H9 (cell line): Measurements from ENCODE around the gene TNFRSF18. TPM values are rescaled to one million over a fixed set of nuclear protein-coding genes. Genes with fewer than 3 reads are reported as not detected.

Experiments used
- DNase-seq: peaks from one replicate; pipeline ENCODE4 v3.0.0-alpha.2; 2017
- H2AFZ ChIP-seq: one replicate; pipeline ENCODE4 v1.6.1; 2013; ENCODE audit warnings: mild to moderate bottlenecking, low read length, control low read depth, moderate library complexity
- H2AK5ac ChIP-seq: 2 replicates; pipeline ENCODE4 v1.6.1; 2013; ENCODE audit warnings: low read length, control low read depth, mixed read lengths; ENCODE audit not compliant: insufficient read length
- H2BK120ac ChIP-seq: one replicate; pipeline ENCODE4 v1.6.1; 2013; ENCODE audit warnings: low read depth, mild to moderate bottlenecking, low read length, control low read depth, inconsistent platforms; ENCODE audit not compliant: poor library complexity, severe bottlenecking
- H2BK12ac ChIP-seq: 2 replicates; pipeline ENCODE4 v1.6.1; 2013; ENCODE audit warnings: low read length, control low read depth, mixed read lengths, low read depth; ENCODE audit not compliant: insufficient read length
- H2BK15ac ChIP-seq: 2 replicates; pipeline ENCODE4 v1.6.1; 2013; ENCODE audit warnings: low read depth, low read length, control low read depth
- H2BK20ac ChIP-seq: one replicate; pipeline ENCODE4 v1.6.1; 2013; ENCODE audit warnings: low read depth, mild to moderate bottlenecking, low read length, control low read depth, inconsistent platforms; ENCODE audit not compliant: poor library complexity, severe bottlenecking
- H2BK5ac ChIP-seq: 2 replicates; pipeline ENCODE4 v1.6.1; 2013; ENCODE audit warnings: low read length, control low read depth, mixed read lengths; ENCODE audit not compliant: insufficient read length
- H3K14ac ChIP-seq: 2 replicates; pipeline ENCODE4 v1.6.1; 2013; ENCODE audit warnings: low read length, control low read depth; ENCODE audit not compliant: insufficient read depth
- H3K18ac ChIP-seq: 2 replicates; pipeline ENCODE4 v1.6.1; 2013; ENCODE audit warnings: low read depth, mild to moderate bottlenecking, mixed read lengths, low read length, control low read depth; ENCODE audit not compliant: insufficient read length
- H3K23ac ChIP-seq: 2 replicates; pipeline ENCODE4 v1.6.1; 2013; ENCODE audit warnings: low read length, control low read depth, mixed read lengths, low read depth; ENCODE audit not compliant: insufficient read length
- H3K23me2 ChIP-seq: 2 replicates; pipeline ENCODE4 v1.6.1; 2013; ENCODE audit warnings: low read depth, mild to moderate bottlenecking, mixed read lengths, low read length, control low read depth; ENCODE audit not compliant: insufficient read length, poor library complexity, severe bottlenecking
- H3K27ac ChIP-seq: 2 replicates; pipeline ENCODE4 v1.5.1; 2013; ENCODE audit warnings: low read length, control low read depth, mixed read lengths, low read depth; ENCODE audit not compliant: insufficient read length
- H3K27me3 ChIP-seq: 2 replicates; pipeline ENCODE4 v1.6.1; 2013; ENCODE audit warnings: low read length, control low read depth, inconsistent platforms; ENCODE audit not compliant: insufficient read depth
- H3K4ac ChIP-seq: 2 replicates; pipeline ENCODE4 v1.6.1; 2013; ENCODE audit warnings: low read depth, mild to moderate bottlenecking, control low read depth, inconsistent platforms, low read length, moderate library complexity
- H3K4me1 ChIP-seq: 2 replicates; pipeline ENCODE4 v1.6.1; 2013; ENCODE audit warnings: low read length, control low read depth, inconsistent platforms; ENCODE audit not compliant: insufficient read depth
- H3K4me2 ChIP-seq: 2 replicates; pipeline ENCODE4 v1.6.1; 2013; ENCODE audit warnings: low read length, control low read depth, mixed read lengths; ENCODE audit not compliant: insufficient read length, insufficient read depth
- H3K56ac ChIP-seq: 2 replicates; pipeline ENCODE4 v1.6.1; 2013; ENCODE audit warnings: low read depth, mild to moderate bottlenecking, mixed read lengths, low read length, control low read depth; ENCODE audit not compliant: insufficient read length
- H3K79me1 ChIP-seq: 2 replicates; pipeline ENCODE4 v1.6.1; 2013; ENCODE audit warnings: low read depth, mild to moderate bottlenecking, moderate library complexity, low read length, control low read depth, inconsistent platforms; ENCODE audit not compliant: insufficient read depth, poor library complexity, severe bottlenecking
- H3K79me2 ChIP-seq: 2 replicates; pipeline ENCODE4 v1.6.1; 2013; ENCODE audit warnings: low read length, control low read depth, inconsistent platforms; ENCODE audit not compliant: insufficient read depth
- H3K9ac ChIP-seq: 2 replicates; pipeline ENCODE4 v1.6.1; 2013; ENCODE audit warnings: low read length, control low read depth, mixed read lengths; ENCODE audit not compliant: insufficient read length; ENCODE audit errors: extremely low read depth
- H3K9me3 ChIP-seq: one replicate; pipeline ENCODE4 v1.6.1; 2013; ENCODE audit warnings: low read depth, low read length, inconsistent platforms; ENCODE audit not compliant: control insufficient read depth
- H3T11ph ChIP-seq: one replicate; pipeline ENCODE4 v1.6.1; 2013; ENCODE audit warnings: mild to moderate bottlenecking, low read length, control low read depth, inconsistent platforms
- H4K20me1 ChIP-seq: one replicate; pipeline ENCODE4 v1.6.1; 2013; ENCODE audit not compliant: control insufficient read depth, insufficient read length, insufficient read depth
- H4K5ac ChIP-seq: 2 replicates; pipeline ENCODE4 v1.6.1; 2013; ENCODE audit warnings: low read depth, mild to moderate bottlenecking, mixed read lengths, low read length, control low read depth; ENCODE audit not compliant: insufficient read length
- H4K8ac ChIP-seq: replicated peaks from 2 replicates; pipeline ENCODE4 v1.6.1; 2013; ENCODE audit warnings: low read length, control low read depth, mixed read lengths, low read depth; ENCODE audit not compliant: insufficient read length
- H4K91ac ChIP-seq: 2 replicates; pipeline ENCODE4 v1.6.1; 2013; ENCODE audit warnings: low read depth, mild to moderate bottlenecking, moderate library complexity, mixed read lengths, low read length, control low read depth; ENCODE audit not compliant: insufficient read length
- H3K27ac Mint-ChIP-seq, 3 experiments: 2 replicates in 2 of 3; 3 replicates in 1 of 3; pipeline ENCODE4 v1.8.0; 2020 to 2021; ENCODE audit warnings: mixed read lengths in 3 of 3, mild to moderate bottlenecking in 1 of 3, moderate library complexity in 1 of 3
- H3K27me3 Mint-ChIP-seq: 2 replicates; pipeline ENCODE4 v1.8.0; 2021; ENCODE audit warnings: low read depth, mild to moderate bottlenecking, moderate library complexity, mixed read lengths
- H3K36me3 Mint-ChIP-seq, 3 experiments: 2 replicates in 2 of 3; 3 replicates in 1 of 3; pipeline ENCODE4 v1.8.0; 2020 to 2021; ENCODE audit warnings: low read depth in 3 of 3, mixed read lengths in 3 of 3; ENCODE audit not compliant: insufficient read depth in 1 of 3
- H3K4me1 Mint-ChIP-seq, 2 experiments: 2 replicates each; pipeline ENCODE4 v1.8.0; 2020; ENCODE audit warnings: mixed read lengths in 2 of 2
- H3K4me3 Mint-ChIP-seq, 2 experiments: 2 replicates in 1 of 2; 3 replicates in 1 of 2; pipeline ENCODE4 v1.8.0; 2020 to 2021; ENCODE audit warnings: mild to moderate bottlenecking in 2 of 2, mixed read lengths in 2 of 2, moderate library complexity in 1 of 2
- H3K9me3 Mint-ChIP-seq, 2 experiments: 2 replicates in 1 of 2; 3 replicates in 1 of 2; pipeline ENCODE4 v1.8.0; 2020; ENCODE audit warnings: mild to moderate bottlenecking in 2 of 2, mixed read lengths in 2 of 2, moderate library complexity in 1 of 2
- WGBS: extraction: QIAGEN DNeasy Blood & Tissue Kit; methylation state at CpG from one replicate; pipeline ENCODE4 v1.1.7; 2013; ENCODE audit warnings: missing lambda C conversion rate, low lambda C conversion rate, mixed read lengths; ENCODE audit not compliant: insufficient read length; ENCODE audit errors: extremely low coverage; 5-methylcytosine and 5-hydroxymethylcytosine counted together
- total RNA-seq: library from RNA; stranded (reverse); gene quantifications from 2 replicates; pipeline ENCODE4 v1.2.1, GENCODE V29; 2021
- TF ChIP-seq, protein P1 (sequence below): fragments of 200-600 bp; sonication (generic); conservative IDR thresholded peaks from 3 replicates; pipeline ENCODE4 v1.8.0; 2021; ENCODE audit warnings: antibody characterized with exemption, mild to moderate bottlenecking

TNFRSF18 gene
- total RNA-seq, 1 experiment from 2014 or later: 2.0 TPM

DNA sequence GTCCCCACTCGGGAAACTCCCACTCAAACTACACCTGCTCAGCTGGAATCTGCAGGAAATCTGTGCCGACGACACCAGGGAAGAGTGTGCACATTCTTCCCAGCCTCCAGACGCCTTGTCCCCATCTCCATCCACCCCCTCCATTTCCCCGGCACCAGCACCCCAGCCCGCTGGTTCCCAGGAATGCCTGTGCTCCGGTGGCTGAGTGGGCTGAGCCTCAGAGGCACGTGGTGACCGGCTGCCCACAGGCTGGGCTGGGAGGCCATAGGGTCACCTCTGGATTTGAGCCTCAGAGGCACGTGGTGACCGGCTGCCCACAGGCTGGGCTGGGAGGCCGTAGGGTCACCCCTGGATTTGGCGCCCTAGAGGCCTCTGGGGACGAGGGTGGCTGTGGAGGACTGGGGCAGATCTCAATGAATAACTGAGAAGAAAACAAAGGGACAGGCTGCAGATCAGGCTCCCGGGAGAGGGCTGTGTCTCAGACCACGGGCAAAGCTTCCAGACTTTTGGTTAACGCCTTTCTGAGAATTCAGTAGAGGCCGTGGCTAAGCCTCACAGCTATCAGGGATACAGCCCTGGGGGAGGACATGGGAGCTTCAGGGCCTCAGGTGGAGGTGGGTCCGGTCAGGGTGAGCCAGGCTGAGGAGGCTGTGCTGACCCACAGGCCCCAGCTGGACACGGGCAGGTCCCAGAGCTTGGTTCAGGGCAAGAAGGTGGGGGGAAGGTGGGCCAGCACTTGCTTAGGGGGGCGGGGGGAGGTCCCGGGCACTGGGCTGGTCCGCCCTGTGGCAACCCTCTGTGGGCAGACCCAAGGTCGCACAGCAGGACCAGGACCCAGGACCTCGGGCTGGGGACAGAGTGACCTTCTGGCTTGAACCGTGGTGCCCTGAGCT lies 50.0 kb downstream of the TNFRSF18 start:
- H4K91ac ChIP-seq: no peak overlapping the region
- H3K4me1 ChIP-seq: no peaks in the 10 kb centered on the region
- H3K56ac ChIP-seq: no peak overlapping the region
- Mint-ChIP-seq H3K4me3 (peak overlapping the region; percentile 22 to 53; a peak in 3 of 5 replicates), H3K27ac (no peak overlapping the region; a peak in 1 of 7 replicates), H3K36me3 (peaks cover 6 to 20% (median 18%) of the 10 kb centered on the region in 3 experiments; a peak in 6 of 7 replicates), H3K9me3 (peaks cover 29 to 36% of the 10 kb centered on the region in 2 experiments), H3K4me1 (peaks cover 0 to 6% of the 10 kb centered on the region in 2 experiments; a peak in 3 of 4 replicates), H3K27me3 (peaks cover 43% of the 10 kb centered on the region)
- TF ChIP-seq, protein P1, sequence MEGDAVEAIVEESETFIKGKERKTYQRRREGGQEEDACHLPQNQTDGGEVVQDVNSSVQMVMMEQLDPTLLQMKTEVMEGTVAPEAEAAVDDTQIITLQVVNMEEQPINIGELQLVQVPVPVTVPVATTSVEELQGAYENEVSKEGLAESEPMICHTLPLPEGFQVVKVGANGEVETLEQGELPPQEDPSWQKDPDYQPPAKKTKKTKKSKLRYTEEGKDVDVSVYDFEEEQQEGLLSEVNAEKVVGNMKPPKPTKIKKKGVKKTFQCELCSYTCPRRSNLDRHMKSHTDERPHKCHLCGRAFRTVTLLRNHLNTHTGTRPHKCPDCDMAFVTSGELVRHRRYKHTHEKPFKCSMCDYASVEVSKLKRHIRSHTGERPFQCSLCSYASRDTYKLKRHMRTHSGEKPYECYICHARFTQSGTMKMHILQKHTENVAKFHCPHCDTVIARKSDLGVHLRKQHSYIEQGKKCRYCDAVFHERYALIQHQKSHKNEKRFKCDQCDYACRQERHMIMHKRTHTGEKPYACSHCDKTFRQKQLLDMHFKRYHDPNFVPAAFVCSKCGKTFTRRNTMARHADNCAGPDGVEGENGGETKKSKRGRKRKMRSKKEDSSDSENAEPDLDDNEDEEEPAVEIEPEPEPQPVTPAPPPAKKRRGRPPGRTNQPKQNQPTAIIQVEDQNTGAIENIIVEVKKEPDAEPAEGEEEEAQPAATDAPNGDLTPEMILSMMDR: no peak
- no peak overlapping the region for H3K4ac ChIP-seq
- H3K14ac ChIP-seq: no peak overlapping the region; the same call in 1 of the 2 replicates
- no peak for DNase-seq
- H2BK120ac ChIP-seq: no peak overlapping the region
- no peaks in the 10 kb centered on the region for H3K79me1 ChIP-seq
- H4K5ac ChIP-seq: no peak overlapping the region
- H3T11ph ChIP-seq: no peak overlapping the region
- no peak overlapping the region for H2BK15ac ChIP-seq
- no peak overlapping the region for H3K9ac ChIP-seq
- no peaks in the 10 kb centered on the region for H3K9me3 ChIP-seq
- H2BK5ac ChIP-seq: no peak overlapping the region
- no peak overlapping the region for H2AFZ ChIP-seq
- no peak overlapping the region for H3K23ac ChIP-seq
- no peak overlapping the region for H3K27ac ChIP-seq
- no CpG with 5 or more reads among the region's 26 CpGs for WGBS
- H2BK12ac ChIP-seq: no peak overlapping the region
- no peaks in the 10 kb centered on the region for H3K27me3 ChIP-seq
- no peaks in the 10 kb centered on the region for H4K20me1 ChIP-seq
- no peak overlapping the region for H2BK20ac ChIP-seq
- no peak overlapping the region for H2AK5ac ChIP-seq
- no peak overlapping the region for H3K4me2 ChIP-seq
- H3K23me2 ChIP-seq: peaks cover 5% of the 10 kb centered on the region
- no peak overlapping the region for H3K18ac ChIP-seq
- no peaks in the 10 kb centered on the region for H3K79me2 ChIP-seq
- no peak overlapping the region for H4K8ac ChIP-seq
